Measurements from ENCODE around the gene RNF114. TPM values are rescaled to one million over a fixed set of nuclear protein-coding genes. Genes with fewer than 3 reads are reported as not detected.

RNF114 gene
- total RNA-seq, 1 experiment from 2014 or later = 88.1 TPM

DNA sequence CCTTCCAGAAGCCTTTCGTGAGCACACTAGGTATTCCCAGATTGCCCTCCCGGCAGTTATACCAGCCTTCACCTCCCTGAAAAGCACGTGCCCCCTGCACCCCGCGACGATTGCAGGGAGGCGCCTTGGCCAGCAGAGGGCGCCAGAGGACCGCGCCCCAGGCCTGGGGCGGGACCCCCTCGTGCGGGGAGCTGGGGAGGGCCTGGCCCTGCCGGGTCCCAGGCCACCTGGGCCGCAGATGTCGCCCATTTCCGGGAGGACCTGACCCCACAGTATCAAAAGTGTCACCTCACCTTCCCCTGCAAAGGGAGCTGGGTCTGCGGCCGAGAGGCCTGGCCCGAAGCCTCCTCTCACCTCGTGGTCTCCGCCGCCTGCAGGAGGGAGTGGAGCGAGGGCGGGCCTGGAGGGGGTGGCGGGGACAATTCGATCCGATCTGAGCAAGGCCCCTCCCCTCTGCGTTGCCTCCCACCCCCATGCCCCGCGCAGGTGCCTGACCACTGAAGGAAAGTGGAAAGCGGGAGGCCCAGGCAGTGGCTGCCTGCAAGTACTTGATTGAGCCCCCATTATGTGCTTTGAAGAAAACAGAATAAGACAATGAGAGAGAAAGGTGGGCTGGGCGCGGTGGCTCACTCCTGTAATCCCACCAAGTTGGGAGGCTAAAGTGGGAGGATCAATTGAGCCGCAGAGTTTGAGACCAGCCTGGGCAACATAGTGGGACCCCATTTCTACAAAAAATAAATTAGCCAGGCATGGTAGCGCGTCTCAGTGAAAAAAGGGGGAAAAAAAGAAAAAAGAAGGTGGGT lies 43.0 kb downstream of the RNF114 start (continued):
- TF ChIP-seq, protein P1, sequence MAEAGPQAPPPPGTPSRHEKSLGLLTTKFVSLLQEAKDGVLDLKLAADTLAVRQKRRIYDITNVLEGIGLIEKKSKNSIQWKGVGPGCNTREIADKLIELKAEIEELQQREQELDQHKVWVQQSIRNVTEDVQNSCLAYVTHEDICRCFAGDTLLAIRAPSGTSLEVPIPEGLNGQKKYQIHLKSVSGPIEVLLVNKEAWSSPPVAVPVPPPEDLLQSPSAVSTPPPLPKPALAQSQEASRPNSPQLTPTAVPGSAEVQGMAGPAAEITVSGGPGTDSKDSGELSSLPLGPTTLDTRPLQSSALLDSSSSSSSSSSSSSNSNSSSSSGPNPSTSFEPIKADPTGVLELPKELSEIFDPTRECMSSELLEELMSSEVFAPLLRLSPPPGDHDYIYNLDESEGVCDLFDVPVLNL (CRISPR knock-in tag; IDR thresholded peaks at IDR 0.05; ENCODE audit: borderline replicate concordance, low read depth) = no peak
- no peak for TF ChIP-seq ZNF425 (CRISPR knock-in tag; conservative IDR thresholded peaks at IDR 0.05)
- TF ChIP-seq CREM (CRISPR knock-in tag; IDR thresholded peaks at IDR 0.05) = no peak
- no peak for TF ChIP-seq HMGA2 (CRISPR knock-in tag; IDR thresholded peaks at IDR 0.05)
- TF ChIP-seq GABPB1 (CRISPR knock-in tag; IDR thresholded peaks at IDR 0.05) = peak; percentile 67
- no peak for TF ChIP-seq SMAD3 (CRISPR knock-in tag; IDR thresholded peaks at IDR 0.05; ENCODE audit: borderline replicate concordance)
- no peak for TF ChIP-seq GTF2I (CRISPR knock-in tag; conservative IDR thresholded peaks at IDR 0.05)
- no peak for TF ChIP-seq OVOL2 (CRISPR knock-in tag; IDR thresholded peaks at IDR 0.05; ENCODE audit: borderline replicate concordance)
- peak; percentile 45; the same call in 1 of the 2 replicates for TF ChIP-seq TEAD1 (CRISPR knock-in tag; IDR thresholded peaks at IDR 0.05)
- no peak for TF ChIP-seq EMX1 (CRISPR knock-in tag; IDR thresholded peaks at IDR 0.05)
- TF ChIP-seq ZNF232 (CRISPR knock-in tag; IDR thresholded peaks at IDR 0.05) = no peak
- TF ChIP-seq PRRX2 (CRISPR knock-in tag; IDR thresholded peaks at IDR 0.05) = no peak
- no peak for TF ChIP-seq ATF6 (CRISPR knock-in tag; IDR thresholded peaks at IDR 0.05)
- TF ChIP-seq ETV6 (CRISPR knock-in tag; IDR thresholded peaks at IDR 0.05) = peak; percentile 55; the same call in 1 of the 2 replicates
- no peak for TF ChIP-seq ESRRA (CRISPR knock-in tag; IDR thresholded peaks at IDR 0.05; ENCODE audit: borderline replicate concordance)
- TF ChIP-seq CDX4 (CRISPR knock-in tag; IDR thresholded peaks at IDR 0.05; ENCODE audit: borderline replicate concordance) = no peak
- no peak for TF ChIP-seq ATF1 (CRISPR knock-in tag; IDR thresholded peaks at IDR 0.05)
- TF ChIP-seq MYBL2 (CRISPR knock-in tag; IDR thresholded peaks at IDR 0.05) = 0 out of 2 replicates have a peak, but pooled peaks have one; percentile 30
- TF ChIP-seq ATF2 (CRISPR knock-in tag; IDR thresholded peaks at IDR 0.05; ENCODE audit: borderline replicate concordance, low read depth) = no peak
- TF ChIP-seq ZNF532 (CRISPR knock-in tag; IDR thresholded peaks at IDR 0.05; ENCODE audit: borderline replicate concordance) = no peak
- TF ChIP-seq IRF2 (CRISPR knock-in tag; IDR thresholded peaks at IDR 0.05; ENCODE audit: borderline replicate concordance, low read depth) = no peak
- TF ChIP-seq, protein P2, sequence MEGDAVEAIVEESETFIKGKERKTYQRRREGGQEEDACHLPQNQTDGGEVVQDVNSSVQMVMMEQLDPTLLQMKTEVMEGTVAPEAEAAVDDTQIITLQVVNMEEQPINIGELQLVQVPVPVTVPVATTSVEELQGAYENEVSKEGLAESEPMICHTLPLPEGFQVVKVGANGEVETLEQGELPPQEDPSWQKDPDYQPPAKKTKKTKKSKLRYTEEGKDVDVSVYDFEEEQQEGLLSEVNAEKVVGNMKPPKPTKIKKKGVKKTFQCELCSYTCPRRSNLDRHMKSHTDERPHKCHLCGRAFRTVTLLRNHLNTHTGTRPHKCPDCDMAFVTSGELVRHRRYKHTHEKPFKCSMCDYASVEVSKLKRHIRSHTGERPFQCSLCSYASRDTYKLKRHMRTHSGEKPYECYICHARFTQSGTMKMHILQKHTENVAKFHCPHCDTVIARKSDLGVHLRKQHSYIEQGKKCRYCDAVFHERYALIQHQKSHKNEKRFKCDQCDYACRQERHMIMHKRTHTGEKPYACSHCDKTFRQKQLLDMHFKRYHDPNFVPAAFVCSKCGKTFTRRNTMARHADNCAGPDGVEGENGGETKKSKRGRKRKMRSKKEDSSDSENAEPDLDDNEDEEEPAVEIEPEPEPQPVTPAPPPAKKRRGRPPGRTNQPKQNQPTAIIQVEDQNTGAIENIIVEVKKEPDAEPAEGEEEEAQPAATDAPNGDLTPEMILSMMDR (IDR thresholded peaks at IDR 0.05) = peak; percentile 100
